Keratinocyte (primary cell): ENCODE data around the gene CCT8. TPM values are rescaled to one million over a fixed set of nuclear protein-coding genes. Genes with fewer than 3 reads are reported as not detected.

Experiments
- DNase-seq: peaks from one replicate; pipeline ENCODE4 v3.0.0-alpha.2; 2011; ENCODE audit warnings: low read depth, missing footprints, low spot score
- FAIRE-seq: peaks from 2 replicates; lab custom pipeline; 2011; peaks lifted over from hg19 to GRCh38; lab: Jason Lieb, UNC
- H2AFZ ChIP-seq: 2 replicates; pipeline ENCODE4 v1.6.0; 2012; ENCODE audit warnings: low read length, control low read depth, inconsistent platforms; ENCODE audit not compliant: control insufficient read depth
- H3K27ac ChIP-seq: 2 replicates; pipeline ENCODE4 v1.5.1; 2011; ENCODE audit warnings: low read length; ENCODE audit not compliant: control insufficient read depth, insufficient read depth
- H3K27me3 ChIP-seq: 3 replicates; pipeline ENCODE4 v1.6.0; 2011; ENCODE audit warnings: low read length; ENCODE audit not compliant: control insufficient read depth, insufficient read depth; ENCODE audit errors: extremely low read depth
- H3K36me3 ChIP-seq, 2 experiments: 2 replicates in 1 of 2; 3 replicates in 1 of 2; pipeline ENCODE4 v1.5.1; 2011; ENCODE audit warnings: low read length in 2 of 2, mild to moderate bottlenecking in 1 of 2; ENCODE audit not compliant: control insufficient read depth in 2 of 2, insufficient read depth in 2 of 2; ENCODE audit errors: extremely low read depth in 1 of 2
- H3K4me1 ChIP-seq: 3 replicates; pipeline ENCODE4 v1.5.1; 2011; ENCODE audit warnings: low read length; ENCODE audit not compliant: control insufficient read depth, insufficient read depth; ENCODE audit errors: extremely low read depth
- H3K4me2 ChIP-seq: 3 replicates; pipeline ENCODE4 v1.6.0; 2011; ENCODE audit warnings: low read depth, low read length; ENCODE audit not compliant: control insufficient read depth, insufficient read depth; ENCODE audit errors: extremely low read depth
- H3K4me3 ChIP-seq, 3 experiments: fragments of 200-600 bp in 1 of 3; sonication (generic) in 1 of 3; 2 replicates in 2 of 3; 3 replicates in 1 of 3; pipeline ENCODE4 v1.5.1; 2011 to 2016; ENCODE audit warnings: low read length in 3 of 3, mild to moderate bottlenecking in 3 of 3, control low read depth in 2 of 3, inconsistent platforms in 1 of 3, low read depth in 1 of 3, mixed read lengths in 1 of 3, mixed run types in 1 of 3, moderate library complexity in 1 of 3; ENCODE audit not compliant: control insufficient read depth in 2 of 3, insufficient read depth in 2 of 3; ENCODE audit errors: extremely low read depth in 1 of 3
- H3K79me2 ChIP-seq: 2 replicates; pipeline ENCODE4 v1.6.0; 2012; ENCODE audit warnings: low read length; ENCODE audit not compliant: control insufficient read depth, insufficient read depth
- H3K9ac ChIP-seq: 3 replicates; pipeline ENCODE4 v1.6.0; 2011; ENCODE audit warnings: low read length; ENCODE audit not compliant: control insufficient read depth, insufficient read depth; ENCODE audit errors: extremely low read depth
- H3K9me1 ChIP-seq: 3 replicates; pipeline ENCODE4 v1.6.0; 2011; ENCODE audit warnings: low read length; ENCODE audit not compliant: control insufficient read depth, insufficient read depth; ENCODE audit errors: extremely low read depth
- H3K9me3 ChIP-seq: 2 replicates; pipeline ENCODE4 v1.5.1; 2012; ENCODE audit warnings: low read depth, low read length; ENCODE audit not compliant: control insufficient read depth
- H4K20me1 ChIP-seq: 3 replicates; pipeline ENCODE4 v1.6.0; 2011; ENCODE audit warnings: low read length; ENCODE audit not compliant: control insufficient read depth, insufficient read depth; ENCODE audit errors: extremely low read depth
- EZH2 ChIP-seq: IDR thresholded peaks from one replicate; pipeline ENCODE4 v1.6.1; 2012; ENCODE audit warnings: inconsistent platforms, mild to moderate bottlenecking, low read length, moderate library complexity
- dilution Hi-C: fragments of 300-500 bp; cut with MboI; formaldehyde crosslinking; loops from one replicate; pipeline ENCODE4 v1.7.0; 2020; ENCODE audit warnings: low sequenced_read_pairs; ENCODE audit not compliant: extremely low pct_ligation_motif_present
- polyA plus RNA-seq, 5 experiments: library from polyadenylated mRNA; depleted of rRNA in 3 of 5; stranded (reverse) in 3 of 5; stranded (forward) in 1 of 5; unstranded in 1 of 5; fragments of >200 nt; gene quantifications; 1 replicate in 1 of 5; 2 replicates in 3 of 5; 3 replicates in 1 of 5; pipeline versions ENCODE4 v1.2.1 to v1.2.3, GENCODE V29; 2011 to 2012; ENCODE audit warnings: missing spikeins in 2 of 5, low read depth in 1 of 5, low replicate concordance in 1 of 5
- TF ChIP-seq, protein P1 (sequence below), 3 experiments: IDR thresholded peaks in 1 of 3; conservative IDR thresholded peaks in 1 of 3; optimal IDR thresholded peaks in 1 of 3; 2 replicates in 2 of 3; 3 replicates in 1 of 3; pipeline versions ENCODE3 to v1.5.1; 2011; ENCODE audit warnings: low read length in 3 of 3, mild to moderate bottlenecking in 3 of 3, moderate library complexity in 2 of 3, control low read depth in 1 of 3, inconsistent platforms in 1 of 3; ENCODE audit not compliant: insufficient read depth in 2 of 3; ENCODE audit errors: extremely low read depth in 1 of 3

The CCT8 gene
- polyA plus RNA-seq, 1 donor (not counting 4 experiments of a cell fraction or from before 2014, with no cell fraction given): 281 TPM

GRCh38 chr21:29082046-29082815, 8.8 kb upstream of the CCT8 start:
- Histone ChIP-seq H3K4me2 (no peak overlapping the region), H3K9me1 (no peaks in the 10 kb centered on the region), H3K9ac (no peak overlapping the region), H3K79me2 (no peaks in the 10 kb centered on the region), H3K4me3 (no peak overlapping the region), H3K27me3 (no peaks in the 10 kb centered on the region), H3K4me1 (no peaks in the 10 kb centered on the region), H4K20me1 (no peaks in the 10 kb centered on the region), H3K36me3 (no peaks in the 10 kb centered on the region), H2AFZ (no peak overlapping the region), H3K27ac (no peak overlapping the region), H3K9me3 (no peaks in the 10 kb centered on the region)
- dilution Hi-C loops: no loop called here
- TF ChIP-seq EZH2: no peak
- TF ChIP-seq, protein P1, sequence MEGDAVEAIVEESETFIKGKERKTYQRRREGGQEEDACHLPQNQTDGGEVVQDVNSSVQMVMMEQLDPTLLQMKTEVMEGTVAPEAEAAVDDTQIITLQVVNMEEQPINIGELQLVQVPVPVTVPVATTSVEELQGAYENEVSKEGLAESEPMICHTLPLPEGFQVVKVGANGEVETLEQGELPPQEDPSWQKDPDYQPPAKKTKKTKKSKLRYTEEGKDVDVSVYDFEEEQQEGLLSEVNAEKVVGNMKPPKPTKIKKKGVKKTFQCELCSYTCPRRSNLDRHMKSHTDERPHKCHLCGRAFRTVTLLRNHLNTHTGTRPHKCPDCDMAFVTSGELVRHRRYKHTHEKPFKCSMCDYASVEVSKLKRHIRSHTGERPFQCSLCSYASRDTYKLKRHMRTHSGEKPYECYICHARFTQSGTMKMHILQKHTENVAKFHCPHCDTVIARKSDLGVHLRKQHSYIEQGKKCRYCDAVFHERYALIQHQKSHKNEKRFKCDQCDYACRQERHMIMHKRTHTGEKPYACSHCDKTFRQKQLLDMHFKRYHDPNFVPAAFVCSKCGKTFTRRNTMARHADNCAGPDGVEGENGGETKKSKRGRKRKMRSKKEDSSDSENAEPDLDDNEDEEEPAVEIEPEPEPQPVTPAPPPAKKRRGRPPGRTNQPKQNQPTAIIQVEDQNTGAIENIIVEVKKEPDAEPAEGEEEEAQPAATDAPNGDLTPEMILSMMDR (optimal IDR thresholded peaks at IDR 0.05 in 1 of 3, IDR thresholded peaks at IDR 0.05 in 1 of 3, conservative IDR thresholded peaks at IDR 0.05 in 1 of 3; ENCODE audit: extremely low read depth in 1 of 3, insufficient read depth in 2 of 3, low read length in 3 of 3): no peak
- FAIRE-seq (no peak), DNase-seq (no peak)

DNA sequence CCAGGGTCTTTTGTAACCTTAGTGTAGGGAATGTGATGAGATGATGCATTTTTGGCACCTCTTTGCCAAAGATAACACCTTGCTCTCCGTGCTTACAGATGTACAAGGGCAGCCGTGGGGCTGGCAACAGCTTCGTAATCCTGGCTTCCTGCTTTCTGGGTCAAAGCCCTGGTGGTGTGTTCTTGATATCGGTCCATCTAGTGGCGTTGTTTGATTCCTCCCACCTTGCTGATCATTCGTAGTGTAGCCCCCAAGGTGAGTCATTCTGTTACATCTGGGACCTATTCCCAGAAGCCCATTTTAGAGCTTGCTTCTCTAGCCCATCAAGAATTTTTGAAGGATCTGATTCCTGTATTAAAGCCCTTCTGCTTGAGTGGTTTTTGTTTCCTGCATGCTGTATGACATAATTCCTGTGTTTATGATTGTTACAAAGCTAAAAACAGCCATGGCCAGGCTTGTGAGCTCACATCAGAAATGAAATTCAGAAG, 7.0 kb upstream of the CCT8 start:
- FAIRE-seq (no peak), DNase-seq (no peak)
- Histone ChIP-seq H4K20me1 (no peaks in the 10 kb centered on the region), H3K9me1 (no peaks in the 10 kb centered on the region), H3K79me2 (no peaks in the 10 kb centered on the region), H3K36me3 (no peaks in the 10 kb centered on the region), H3K4me2 (no peak overlapping the region), H3K9me3 (no peaks in the 10 kb centered on the region), H3K27me3 (no peaks in the 10 kb centered on the region), H3K27ac (no peak overlapping the region), H2AFZ (no peak overlapping the region), H3K4me1 (peaks cover 5% of the 10 kb centered on the region), H3K9ac (no peak overlapping the region), H3K4me3 (no peak overlapping the region)
- TF ChIP-seq EZH2: no peak
- TF ChIP-seq, protein P1 (optimal IDR thresholded peaks at IDR 0.05 in 1 of 3, IDR thresholded peaks at IDR 0.05 in 1 of 3, conservative IDR thresholded peaks at IDR 0.05 in 1 of 3; ENCODE audit: extremely low read depth in 1 of 3, insufficient read depth in 2 of 3, low read length in 3 of 3): no peak
- dilution Hi-C loops: no loop called here
